Activated T-helper 17 cell treated with anti-CD3 and anti-CD28 coated beads, Interleukin-2, amount 50 U/mL, for 72 hours (primary cell): ENCODE results near the gene SLC35F2. TPM values are rescaled to one million over a fixed set of nuclear protein-coding genes. Genes with fewer than 3 reads are reported as not detected.
A peak's percentile ranks its signal among the peaks of the same experiment; 100 is the strongest.

Experiments
- ATAC-seq: fragments of 150-1000 bp; cut with Tn5 transposase; replicated peaks from 2 replicates; pipeline ENCODE4 v1.10.0; 2021; ENCODE audit warnings: mild to moderate bottlenecking, moderate library complexity
- H3K27ac Mint-ChIP-seq: one replicate; pipeline ENCODE4 v1.8.0; 2022; ENCODE audit warnings: mixed read lengths
- H3K27me3 Mint-ChIP-seq: one replicate; pipeline ENCODE4 v1.8.0; 2022; ENCODE audit warnings: mixed read lengths
- H3K36me3 Mint-ChIP-seq: one replicate; pipeline ENCODE4 v1.8.0; 2022; ENCODE audit warnings: low read depth, mild to moderate bottlenecking, mixed read lengths
- H3K4me1 Mint-ChIP-seq: one replicate; pipeline ENCODE4 v1.8.0; 2022; ENCODE audit warnings: mixed read lengths
- H3K4me3 Mint-ChIP-seq: one replicate; pipeline ENCODE4 v1.8.0; 2022; ENCODE audit warnings: mild to moderate bottlenecking, mixed read lengths
- H3K9me3 Mint-ChIP-seq: one replicate; pipeline ENCODE4 v1.8.0; 2022; ENCODE audit warnings: mixed read lengths
- total RNA-seq, 2 donors: library from RNA; stranded (reverse); gene quantifications; one replicate each; pipeline ENCODE4 v1.2.3, GENCODE V29; 2022

SLC35F2 gene
- total RNA-seq, 2 donors from 2014 or later, result 16.9 to 29.2 TPM

GRCh38 chr11:107750313-107750712 is 108.3 kb downstream of the SLC35F2 start:
- Mint-ChIP-seq H3K4me1 (no peaks in the 10 kb centered on the region), H3K36me3 (no peaks in the 10 kb centered on the region), H3K4me3 (no peak overlapping the region), H3K27ac (no peak overlapping the region), H3K9me3 (no peaks in the 10 kb centered on the region), H3K27me3 (peaks cover 32% of the 10 kb centered on the region)
- ATAC-seq, result no peak

DNA sequence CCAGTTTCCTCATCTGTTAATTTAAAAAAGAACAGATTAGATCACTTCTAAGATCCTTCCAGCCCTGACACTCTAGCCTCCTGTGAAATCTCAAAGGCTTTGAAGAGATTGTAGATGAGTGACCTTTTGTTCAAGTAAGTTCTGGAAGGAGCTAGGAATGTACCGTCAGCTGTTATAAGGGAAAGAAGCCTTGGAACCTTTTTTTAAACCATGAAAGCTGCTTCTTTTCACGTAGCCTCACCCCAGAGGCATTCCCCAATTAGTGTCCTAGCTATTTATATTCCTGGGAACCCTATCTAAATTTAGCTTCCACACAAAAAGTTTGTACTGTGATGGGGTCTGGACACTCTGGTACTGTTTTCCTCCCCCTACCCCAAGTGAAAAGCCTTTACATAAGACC is 111.0 kb downstream of the SLC35F2 start:
- Mint-ChIP-seq H3K36me3 (no peaks in the 10 kb centered on the region), H3K27ac (no peak overlapping the region)

DNA sequence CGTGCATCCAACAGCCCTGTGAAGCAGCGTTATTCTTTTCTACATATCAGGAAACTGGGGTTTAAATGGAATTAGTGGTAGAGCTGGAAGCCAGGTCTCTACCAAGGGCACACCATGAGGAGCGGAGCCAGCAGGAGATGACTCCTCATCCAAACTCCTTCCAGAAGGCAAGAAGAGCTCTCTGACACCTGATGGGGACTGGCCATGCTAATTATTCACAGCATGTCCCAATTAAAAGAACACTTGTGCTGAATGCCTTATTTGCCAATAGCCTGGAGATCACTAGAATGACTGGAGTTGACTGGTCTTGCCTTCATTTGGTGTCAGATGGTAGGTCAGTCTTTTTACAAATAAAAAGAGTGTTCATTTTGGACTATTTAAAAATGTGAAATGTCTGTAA is 113.9 kb downstream of the SLC35F2 start:
- Mint-ChIP-seq H3K36me3 (no peaks in the 10 kb centered on the region), H3K9me3 (no peaks in the 10 kb centered on the region), H3K4me3 (no peak overlapping the region), H3K4me1 (no peaks in the 10 kb centered on the region), H3K27ac (no peak overlapping the region), H3K27me3 (peaks cover 34% of the 10 kb centered on the region)
- no peak for ATAC-seq

More for the DNA sequence above, 111.0 kb downstream of the SLC35F2 start:
- Mint-ChIP-seq H3K9me3 (no peaks in the 10 kb centered on the region), H3K4me1 (no peaks in the 10 kb centered on the region), H3K27me3 (peaks cover 36% of the 10 kb centered on the region), H3K4me3 (no peak overlapping the region)
- no peak for ATAC-seq

DNA sequence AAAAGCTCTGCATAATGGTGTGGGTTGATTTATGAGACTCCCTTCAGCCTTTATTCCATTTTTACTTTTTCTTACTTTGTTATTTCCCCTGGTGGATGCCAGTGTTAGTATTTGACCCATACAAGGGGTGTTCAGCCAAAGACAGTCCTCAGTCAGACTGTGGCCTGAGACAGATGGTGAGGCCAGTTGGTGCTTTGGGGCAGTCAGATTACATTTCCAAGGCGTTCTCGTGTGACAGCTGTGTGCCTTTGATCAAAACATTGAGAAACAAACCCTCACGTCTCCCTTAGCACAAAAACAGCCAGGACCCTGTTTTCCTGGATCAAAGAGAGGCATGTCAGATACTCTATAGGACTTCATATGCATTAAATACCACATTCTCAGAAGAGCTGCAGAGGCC is 115.4 kb downstream of the SLC35F2 start:
- H3K4me3 Mint-ChIP-seq, result no peak overlapping the region
- H3K36me3 Mint-ChIP-seq, result no peaks in the 10 kb centered on the region
- no peaks in the 10 kb centered on the region for H3K4me1 Mint-ChIP-seq
- no peak overlapping the region for H3K27ac Mint-ChIP-seq
- no peaks in the 10 kb centered on the region for H3K9me3 Mint-ChIP-seq
- H3K27me3 Mint-ChIP-seq, result peaks cover 42% of the 10 kb centered on the region
- no peak for ATAC-seq

DNA sequence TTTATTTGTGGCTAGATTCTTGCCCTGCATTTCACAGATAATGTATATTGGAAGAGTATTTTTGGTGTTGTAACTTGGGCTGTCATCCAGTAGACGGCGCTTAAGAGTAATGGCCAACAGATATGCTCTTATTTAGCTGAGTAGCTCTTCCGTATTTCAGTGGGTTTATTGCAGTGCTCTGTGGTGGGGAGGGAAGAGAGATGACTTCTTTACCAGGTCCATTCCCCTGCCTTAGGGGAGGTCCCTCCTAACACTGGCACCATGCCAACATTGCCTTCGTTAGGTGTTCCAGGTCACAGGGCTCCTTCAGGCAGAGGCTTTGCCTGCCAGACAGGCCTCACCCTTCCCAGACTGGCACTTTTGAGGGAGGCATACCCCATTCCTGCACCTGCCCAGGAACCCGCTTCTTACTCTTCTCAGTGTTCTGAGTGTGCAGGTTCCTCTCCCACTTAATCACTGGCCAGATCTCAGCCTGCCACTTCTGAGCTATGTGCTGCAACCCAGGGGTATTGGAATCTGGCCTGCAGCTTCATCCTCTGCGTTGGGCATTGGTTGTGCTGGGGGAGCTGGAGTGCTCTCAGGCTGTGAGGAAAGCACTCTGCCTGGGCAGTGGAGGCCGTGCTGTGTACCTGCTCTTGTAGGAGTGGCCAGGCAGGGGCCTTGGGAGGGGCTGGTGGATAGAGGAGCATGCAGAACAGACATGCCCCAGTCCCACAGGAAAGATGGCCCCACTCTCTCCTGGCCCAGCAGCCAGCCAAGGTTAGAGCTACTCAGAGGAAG is 117.4 kb downstream of the SLC35F2 start:
- Mint-ChIP-seq H3K36me3 (no peaks in the 10 kb centered on the region), H3K9me3 (no peaks in the 10 kb centered on the region), H3K27ac (no peak overlapping the region), H3K4me1 (no peaks in the 10 kb centered on the region), H3K4me3 (no peak overlapping the region), H3K27me3 (peaks cover 42% of the 10 kb centered on the region)
- peak; percentile 72 for ATAC-seq

Other genes with a start within 250 kb of the SLC35F2 start
- not detected for gene SLN, start 146.7 kb downstream of the SLC35F2 start, total RNA-seq
- 1 to 10 TPM; 2.5 to 3.1 TPM for gene RAB39A, start 69.7 kb upstream of the SLC35F2 start, total RNA-seq
- 10 to 100 TPM; 32.3 to 34.4 TPM for gene CUL5, start 150.1 kb upstream of the SLC35F2 start, total RNA-seq